Left renal cortex interstitium (tissue), 4 donors: ENCODE measurements around the gene HS3ST1. TPM values are rescaled to one million over a fixed set of nuclear protein-coding genes. Genes with fewer than 3 reads are reported as not detected.

Experiments used
- DNase-seq, 4 donors: peaks; one replicate each; pipeline ENCODE4 v3.0.0-alpha.2; 2013; ENCODE audit warnings: low read depth in 4 of 4, low spot score in 2 of 4, missing footprints in 1 of 4
- polyA plus RNA-seq, 4 donors: library from polyadenylated mRNA; unstranded; fragments of 120-200 nt; gene quantifications; one replicate each; pipeline ENCODE4 v1.2.1, GENCODE V29; 2013; ENCODE audit not compliant: insufficient read length in 4 of 4

The HS3ST1 gene
- polyA plus RNA-seq, 4 donors = 0.92 to 2.3 (median 1.6) TPM

- DNase-seq = no peak
Measured at GRCh38 chr4:11436084-11436483, 7.4 kb upstream of the HS3ST1 start.

DNA sequence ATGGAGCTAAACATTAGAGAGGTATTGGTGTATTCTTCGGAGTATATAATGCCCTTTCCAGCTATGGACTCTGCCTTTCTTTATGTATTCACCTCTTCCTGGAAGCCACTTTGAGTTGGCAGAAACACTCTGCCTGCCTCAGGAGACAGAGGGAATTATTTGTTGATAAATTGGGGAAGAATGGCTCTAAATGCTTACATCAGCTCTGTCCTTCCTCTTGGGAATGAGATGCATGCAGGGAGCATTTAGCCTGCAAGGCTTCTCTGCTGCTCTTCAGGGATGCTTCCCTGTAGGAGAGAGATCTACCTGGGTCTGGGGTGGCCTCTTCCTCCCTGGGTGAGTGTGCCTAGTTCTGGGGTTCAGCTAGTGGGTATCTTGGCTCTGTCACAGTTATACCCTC, 6.9 kb upstream of the HS3ST1 start:
- no peak for DNase-seq

DNA sequence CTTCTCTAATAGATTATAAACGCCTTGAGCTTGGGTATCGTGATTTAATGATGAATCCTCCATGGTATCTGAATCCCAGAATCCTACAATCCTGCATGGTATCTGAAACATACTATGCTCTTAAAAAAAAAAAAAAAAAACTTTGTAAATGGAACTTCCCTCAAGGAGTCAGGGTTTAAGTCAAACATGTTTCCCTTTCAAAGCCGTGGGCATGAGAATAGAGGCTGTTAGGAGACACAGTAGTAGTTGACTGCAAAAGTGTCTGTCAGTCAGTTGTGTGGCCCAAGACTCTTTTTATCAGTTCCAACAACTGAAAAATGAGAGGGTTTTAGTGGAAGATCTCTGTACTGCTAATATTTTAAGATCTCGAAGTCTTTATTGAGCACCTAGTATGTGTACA, 2.4 kb upstream of the HS3ST1 start:
- DNase-seq = no peak

- no peak for DNase-seq
Measured at GRCh38 chr4:11430536-11430935, 1.8 kb upstream of the HS3ST1 start.

DNA sequence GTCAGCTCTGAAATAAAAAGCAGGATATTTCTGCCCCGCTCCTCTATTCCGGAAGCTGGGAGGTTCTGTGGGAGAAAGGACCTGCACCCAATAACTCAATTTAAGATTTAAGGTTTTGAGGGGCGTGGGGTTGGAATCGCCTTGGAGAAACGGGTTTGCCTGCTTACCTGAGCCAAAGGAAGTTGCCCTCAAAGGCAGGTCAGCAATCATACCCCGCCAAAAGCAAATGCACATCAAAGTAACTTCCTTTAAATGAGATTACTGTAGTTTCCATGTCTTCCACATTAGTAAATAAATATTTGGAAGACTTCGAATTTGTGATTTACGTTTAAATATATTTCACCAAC, 978 bp upstream of the HS3ST1 start:
- DNase-seq = no peak

DNA sequence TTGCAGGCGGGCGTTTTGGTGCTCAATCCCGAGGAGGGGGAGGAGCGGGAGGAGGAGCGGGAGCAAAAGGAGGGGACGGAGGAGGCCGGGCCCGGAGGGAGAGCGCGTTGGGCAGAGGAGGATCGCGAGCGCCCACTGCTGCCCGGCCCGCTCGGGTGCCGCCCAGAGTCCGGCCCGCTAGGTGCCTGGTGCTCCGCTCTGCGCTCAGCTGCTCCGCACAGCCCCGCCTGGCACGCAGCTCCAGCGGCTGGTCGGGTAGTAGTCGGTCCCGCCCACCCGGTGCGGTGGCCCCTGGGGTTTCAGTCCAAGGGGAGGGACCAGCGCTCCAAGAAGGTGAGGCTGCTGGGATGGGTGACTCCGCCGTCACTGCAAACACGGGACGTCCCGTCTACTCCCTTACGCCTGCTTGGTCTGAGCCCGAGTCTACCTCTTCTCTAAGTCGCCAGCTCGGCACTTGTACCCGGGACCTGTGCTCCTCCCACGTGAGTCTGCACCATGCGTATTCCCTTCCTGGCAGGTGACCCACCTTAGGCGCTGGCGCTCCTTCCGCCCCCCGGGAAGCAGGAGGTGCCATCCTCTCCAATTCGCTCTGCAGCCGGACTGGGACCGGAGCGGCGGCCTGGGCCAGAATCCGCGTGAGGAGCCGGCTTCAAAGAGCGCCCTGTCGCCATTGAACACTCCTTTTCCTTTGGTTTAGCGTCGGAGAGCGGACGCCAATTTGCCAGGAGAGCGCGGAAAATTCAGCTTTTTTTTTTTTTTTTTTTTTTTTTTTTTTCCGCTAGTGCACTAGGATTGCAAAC, 405 bp upstream of the HS3ST1 start:
- DNase-seq = peak in 2 of 4 donors; percentile 59 to 68

DNA sequence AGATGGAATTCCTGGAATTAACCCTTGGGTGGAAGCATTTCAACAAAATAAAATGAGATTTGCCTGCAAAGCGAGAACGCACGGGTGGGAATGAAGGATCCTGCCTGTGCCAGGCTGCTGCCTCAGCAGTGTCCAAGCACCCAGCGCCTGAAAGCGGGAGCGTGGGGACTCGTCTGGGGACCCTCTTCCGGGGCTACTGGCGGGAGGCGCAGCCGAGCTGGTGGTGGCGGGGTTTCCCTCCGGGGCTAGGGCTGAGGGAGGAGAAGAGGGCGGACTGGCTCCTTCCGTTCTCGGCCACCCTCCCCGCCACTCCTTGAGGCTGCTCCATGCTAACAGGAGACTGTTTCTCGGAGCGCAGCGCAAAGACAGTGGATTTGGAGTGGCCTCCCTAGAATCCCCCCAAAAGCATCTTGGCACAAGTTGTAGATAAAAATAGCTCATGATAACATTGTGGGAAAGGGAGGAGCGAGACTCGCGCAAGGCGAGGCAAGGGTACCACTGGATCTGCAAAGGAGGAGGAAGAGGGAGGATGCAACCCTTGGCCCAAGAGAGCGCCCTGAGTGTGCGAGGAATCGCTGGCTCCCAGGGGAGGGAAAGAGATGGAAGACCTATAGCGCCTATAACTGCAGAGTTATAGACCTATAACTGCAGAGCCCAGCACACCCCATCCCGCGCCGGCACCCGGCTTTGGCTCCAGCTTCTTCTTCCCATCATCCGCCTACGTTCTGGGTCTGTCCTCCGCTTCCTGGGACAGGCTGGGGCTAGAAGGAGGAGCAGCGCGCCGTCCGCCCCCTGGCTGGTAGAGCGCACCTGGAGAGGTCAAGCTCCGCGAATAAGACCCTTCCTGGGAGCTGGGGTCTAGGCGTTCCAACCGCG, 1.3 kb downstream of the HS3ST1 start:
- DNase-seq = no peak

- no peak for DNase-seq
Measured at GRCh38 chr4:11426731-11427120, 2.0 kb downstream of the HS3ST1 start.

DNA sequence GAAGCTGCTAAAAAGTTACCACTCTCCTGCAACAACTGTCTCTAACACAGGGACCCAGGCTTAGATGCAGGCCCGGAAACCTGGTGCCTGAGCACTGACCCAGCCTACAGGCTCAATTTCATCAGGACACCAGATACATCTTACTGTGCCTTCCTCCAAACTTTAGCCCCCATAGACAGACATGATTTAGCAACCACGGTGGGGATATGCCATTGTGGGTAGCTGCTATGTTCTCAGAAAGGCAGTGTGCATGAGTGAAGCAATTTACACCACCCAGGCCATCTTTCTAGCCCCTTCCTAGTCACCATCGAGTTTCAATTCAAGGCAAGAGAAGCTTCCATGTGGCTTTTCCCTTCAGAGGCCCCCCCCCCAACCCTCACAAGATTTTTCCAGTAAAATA, 2.7 kb downstream of the HS3ST1 start:
- no peak for DNase-seq

GRCh38 chr4:11424856-11425255, 3.8 kb downstream of the HS3ST1 start:
- no peak for DNase-seq

- DNase-seq = no peak
Measured at GRCh38 chr4:11424000-11424399, 4.7 kb downstream of the HS3ST1 start.

GRCh38 chr4:11423465-11423864, 5.2 kb downstream of the HS3ST1 start:
- DNase-seq = no peak

GRCh38 chr4:11421116-11421515, 7.6 kb downstream of the HS3ST1 start:
- DNase-seq = no peak

GRCh38 chr4:11420327-11420726, 8.4 kb downstream of the HS3ST1 start:
- DNase-seq = no peak

DNA sequence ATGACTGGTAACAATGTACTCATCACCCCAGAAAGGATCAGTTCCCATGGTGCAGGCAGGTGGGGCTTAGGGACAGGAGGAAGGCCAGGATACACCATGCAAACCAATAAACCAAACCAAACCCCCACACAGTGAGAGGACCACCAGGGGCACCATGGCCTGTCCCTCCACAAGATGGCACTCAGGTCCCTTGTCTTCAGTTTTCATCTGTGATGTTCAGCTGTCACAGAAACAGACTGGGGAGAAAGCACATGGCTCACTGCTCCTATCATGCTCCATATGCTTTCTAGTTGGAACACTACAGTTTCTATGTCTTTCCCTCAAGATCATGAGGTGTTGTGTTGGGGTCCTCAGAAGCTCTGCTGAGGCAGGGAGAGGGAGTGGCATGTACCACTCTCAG, 10.1 kb downstream of the HS3ST1 start:
- DNase-seq = no peak

DNA sequence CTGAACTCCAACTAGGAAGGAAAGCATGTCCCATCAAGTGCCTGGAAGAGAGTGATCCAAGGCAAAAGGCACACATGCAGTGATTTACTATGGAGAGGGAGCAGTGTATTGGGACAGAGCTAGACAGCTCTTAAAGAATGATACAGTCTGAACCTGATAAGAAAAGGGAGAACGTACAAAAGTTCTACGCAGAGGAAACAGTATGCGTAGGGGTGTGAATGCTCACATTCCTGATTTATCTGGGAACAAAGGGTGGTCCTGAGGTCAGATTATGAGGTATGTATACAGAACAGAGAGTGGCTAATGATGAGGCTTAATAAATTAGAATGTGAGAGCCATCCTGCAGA, 12.0 kb downstream of the HS3ST1 start:
- DNase-seq = no peak

- DNase-seq = no peak
Measured at GRCh38 chr4:11416071-11416766, 12.5 kb downstream of the HS3ST1 start.

DNA sequence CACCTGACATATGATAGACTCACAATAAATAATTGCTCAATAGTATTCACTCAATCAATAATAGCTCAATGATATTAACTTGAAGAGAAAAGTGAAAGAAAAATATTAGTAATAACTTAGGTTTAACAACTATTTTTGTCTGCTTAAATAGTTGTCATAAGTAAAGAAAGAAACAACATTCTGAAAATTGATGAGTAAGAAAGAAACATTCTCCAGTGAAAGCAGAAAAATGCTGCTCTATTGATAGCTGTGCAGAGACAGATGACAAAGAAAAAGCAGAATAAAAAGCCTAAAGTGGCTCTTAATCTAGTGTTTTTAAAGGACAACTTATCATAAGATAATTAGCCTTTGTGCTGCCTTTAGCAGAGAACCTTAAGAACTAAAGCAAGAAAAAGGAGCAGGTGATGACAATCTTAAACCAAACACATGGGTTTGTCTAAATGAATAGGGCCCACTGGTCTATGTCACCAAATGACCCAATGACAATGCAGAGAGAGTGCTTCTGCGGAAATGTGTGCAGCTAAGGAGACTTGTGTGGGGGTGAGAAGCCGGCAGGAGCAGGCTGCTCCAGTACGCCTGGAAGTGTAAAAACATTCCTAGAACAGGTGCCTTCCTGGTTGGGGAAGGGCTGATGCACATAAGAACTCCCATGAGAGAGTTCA, 13.2 kb downstream of the HS3ST1 start:
- DNase-seq = no peak

GRCh38 chr4:11412211-11412610, 16.5 kb downstream of the HS3ST1 start:
- no peak for DNase-seq

GRCh38 chr4:11409632-11410031, 19.1 kb downstream of the HS3ST1 start:
- no peak for DNase-seq
